ENCODE measurements around the gene HSPA13.
"Not testable (repeated sequence)": the region's sequence is repeated elsewhere in the genome, so short reads cannot be mapped to it uniquely, and the experiment has no call there.

The HSPA13 gene

GRCh38 chr21:14382835-14383595 lies at the start of gene HSPA13:
Gene HSPA13, minus strand, starts transcription at chr21:14383146. Its CDS starts 27 bp downstream, at chr21:14383119.
- peak; percentile 93 for DNase-seq (ENCODE audit: low spot score)

- no peak for DNase-seq (ENCODE audit: low spot score)
Measured at GRCh38 chr21:14418920-14419319, 36.0 kb upstream of the HSPA13 start.

DNA sequence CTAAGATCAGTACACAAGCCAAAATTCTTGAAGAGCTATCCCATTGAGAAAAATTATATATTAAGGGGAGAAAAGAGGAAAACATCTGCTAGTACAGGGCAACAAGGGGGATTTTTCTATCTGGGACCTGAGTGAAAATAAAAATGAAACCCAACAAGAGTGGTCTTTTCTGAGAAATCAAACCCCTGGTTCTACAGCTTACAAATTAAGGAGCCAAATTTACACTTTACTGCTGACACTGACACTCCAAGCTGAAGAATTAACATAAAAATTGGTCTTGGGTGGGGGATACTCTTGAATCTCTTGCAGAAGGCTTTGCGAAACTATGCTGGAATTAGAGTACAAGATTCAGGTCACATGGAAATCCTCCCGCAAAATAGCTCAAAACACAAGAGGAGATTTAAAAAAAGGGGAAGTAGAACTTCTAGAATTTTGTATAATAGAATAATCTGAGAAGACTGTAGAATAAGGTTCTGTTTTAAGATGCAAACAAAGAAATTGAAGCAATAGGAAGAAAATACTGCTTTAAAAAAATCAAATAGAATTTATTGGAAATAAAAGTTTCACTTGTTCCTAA lies 32.1 kb upstream of the HSPA13 start:
- DNase-seq (ENCODE audit: low spot score), result no peak

GRCh38 chr21:14405962-14406361 lies 23.0 kb upstream of the HSPA13 start:
- no peak for DNase-seq (ENCODE audit: low spot score)

DNA sequence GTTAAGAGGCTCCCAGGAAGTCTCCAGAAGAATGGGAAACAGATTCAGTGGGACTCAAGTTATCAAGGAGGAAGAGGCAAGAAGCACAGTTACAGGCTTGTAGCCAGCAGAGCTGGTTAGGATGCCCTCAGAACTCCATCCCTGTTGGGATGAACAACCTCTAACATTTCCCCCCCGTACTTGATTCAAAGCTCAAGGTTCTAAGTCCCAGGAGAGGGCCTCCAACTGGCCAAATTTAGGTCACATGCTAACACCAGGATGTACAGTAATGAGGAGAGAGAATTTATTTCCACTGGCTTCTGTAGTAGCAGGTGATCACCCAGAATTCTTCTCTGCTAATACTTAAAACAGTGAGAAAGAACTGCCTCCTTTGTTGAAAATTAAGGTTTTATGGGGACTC lies 22.3 kb upstream of the HSPA13 start:
- no peak for DNase-seq (ENCODE audit: low spot score)

DNA sequence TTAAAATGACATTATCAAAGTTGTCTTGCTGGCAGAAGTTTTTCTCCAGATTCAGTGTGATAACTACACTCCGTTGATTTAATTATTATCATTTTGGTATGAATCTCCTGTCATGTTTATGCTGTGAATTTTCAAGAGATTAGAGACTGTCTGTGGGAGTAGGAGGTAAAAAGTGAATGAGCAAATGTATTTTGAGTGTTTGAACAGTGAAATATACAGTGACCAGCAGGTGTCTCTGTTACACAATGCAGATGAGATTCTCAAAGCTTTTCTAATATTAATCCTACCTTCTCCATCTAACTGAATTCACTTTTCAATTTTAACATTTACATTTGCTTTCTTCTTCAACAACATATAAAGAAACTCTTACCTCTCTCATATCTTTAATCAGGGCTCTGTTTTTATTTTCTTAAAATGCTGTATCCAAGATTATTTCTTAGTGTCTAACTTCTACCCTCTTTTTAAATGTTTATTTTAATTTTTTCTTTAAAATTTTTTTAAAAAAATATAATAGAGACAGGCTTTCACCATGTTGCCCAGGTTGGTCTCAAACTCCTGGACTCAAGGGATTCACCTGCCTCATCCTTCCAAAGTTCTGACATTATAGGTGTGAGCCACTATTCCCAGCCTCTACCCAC lies 20.9 kb upstream of the HSPA13 start:
- DNase-seq (ENCODE audit: low spot score), result peak; percentile 24

DNA sequence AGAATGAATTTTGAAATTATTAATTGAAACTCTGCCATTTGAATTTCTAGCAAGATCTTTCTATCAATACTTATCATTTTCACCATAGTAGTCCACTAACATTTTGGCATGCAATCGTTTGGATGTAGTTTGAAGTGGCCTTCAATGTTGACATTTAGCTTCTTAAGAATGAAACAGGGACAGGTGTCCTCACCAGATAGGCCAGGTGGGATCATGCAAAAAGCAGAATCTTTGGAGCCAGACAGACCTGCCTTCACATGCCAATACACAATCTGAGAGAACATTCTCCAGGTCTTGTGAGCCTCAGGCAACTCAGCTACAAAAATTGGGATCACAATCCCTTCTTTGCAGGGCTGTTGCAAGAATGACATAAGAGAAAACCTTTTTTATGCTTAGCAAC lies 18.3 kb upstream of the HSPA13 start:
- no peak for DNase-seq (ENCODE audit: low spot score)

DNA sequence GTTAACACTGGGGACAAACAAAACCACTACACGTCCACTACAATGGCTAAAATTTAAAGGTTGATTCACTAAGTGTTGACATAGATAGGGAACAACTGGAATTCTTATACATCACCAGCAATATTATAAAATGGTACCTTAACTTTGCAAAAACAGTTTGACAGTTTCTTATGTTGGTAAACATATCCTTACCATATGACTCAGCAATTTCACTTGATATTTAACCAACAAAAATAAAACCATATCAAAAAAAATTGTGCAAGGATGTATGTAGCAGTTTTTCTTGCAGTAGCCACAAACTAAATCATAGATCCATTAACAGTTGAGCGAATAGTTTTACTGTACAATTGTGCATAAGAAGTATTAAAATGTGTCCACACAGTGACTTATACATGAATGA lies 5.3 kb upstream of the HSPA13 start:
- no peak for DNase-seq (ENCODE audit: low spot score)

DNA sequence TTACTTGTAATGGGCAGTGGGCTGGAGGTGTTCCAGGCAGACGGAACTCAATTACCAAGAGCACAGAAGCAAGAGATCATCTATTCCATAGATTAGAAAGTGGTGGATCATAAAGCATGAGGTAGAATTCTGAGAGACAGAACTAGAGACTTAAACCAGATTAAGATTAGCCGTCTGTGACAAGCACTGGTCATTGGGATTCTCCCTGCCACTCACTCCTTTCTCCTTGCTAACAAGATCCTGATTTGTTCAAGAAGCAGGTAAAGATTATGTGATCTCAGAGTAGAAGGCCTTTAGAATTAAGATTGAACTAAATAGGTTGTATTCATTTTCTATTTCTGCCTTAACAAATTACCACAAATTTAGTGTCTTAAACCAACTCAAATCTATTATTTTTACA lies 1.5 kb upstream of the HSPA13 start:
- DNase-seq (ENCODE audit: low spot score), result no peak

- no peak for DNase-seq (ENCODE audit: low spot score)
Measured at GRCh38 chr21:14383596-14384180, 742 bp upstream of the HSPA13 start.

DNA sequence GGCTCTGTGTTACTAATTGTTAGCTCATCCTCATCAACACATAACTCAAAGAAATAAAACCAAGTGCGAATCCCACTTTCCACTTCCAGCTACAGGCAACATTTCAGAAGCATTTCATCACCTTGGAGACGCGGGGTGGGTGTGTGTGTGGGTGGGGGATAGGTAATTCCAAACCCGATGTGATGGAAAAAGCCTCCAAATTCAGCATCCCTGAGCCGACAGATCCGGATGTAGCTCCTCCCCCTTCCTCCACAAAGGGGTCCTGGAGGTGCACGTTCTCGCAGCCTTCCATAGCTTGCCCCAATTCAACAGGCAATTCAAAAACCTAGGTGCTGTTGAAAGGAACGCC lies 486 bp downstream of the HSPA13 start:
- no peak for DNase-seq (ENCODE audit: low spot score)

GRCh38 chr21:14376854-14377253 lies 6.1 kb downstream of the HSPA13 start:
- DNase-seq (ENCODE audit: low spot score), result no peak

- DNase-seq (ENCODE audit: low spot score), result no peak
Measured at GRCh38 chr21:14366998-14367397, 15.9 kb downstream of the HSPA13 start.

GRCh38 chr21:14361958-14362357 lies 21.0 kb downstream of the HSPA13 start:
- no peak for DNase-seq (ENCODE audit: low spot score)

DNA sequence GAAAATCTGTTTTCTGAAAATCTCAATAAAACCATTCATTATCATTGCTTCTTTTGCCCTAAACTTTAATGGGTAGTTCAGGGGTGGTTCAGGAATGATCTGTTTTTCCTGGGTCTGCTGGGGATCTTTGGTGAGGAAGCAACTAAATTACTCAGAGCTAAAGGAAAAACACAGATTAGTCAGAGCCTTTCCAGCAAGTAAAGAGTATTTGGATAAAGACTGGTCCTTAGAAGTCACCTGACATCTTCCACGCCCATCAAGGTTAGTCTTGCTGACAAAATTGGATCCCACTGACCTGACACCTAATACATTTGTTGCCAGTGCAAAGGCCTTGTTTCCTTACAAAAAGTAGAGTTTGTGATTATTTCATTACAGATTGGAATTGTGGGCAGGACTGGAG lies 24.2 kb downstream of the HSPA13 start:
- DNase-seq (ENCODE audit: low spot score), result no peak

DNA sequence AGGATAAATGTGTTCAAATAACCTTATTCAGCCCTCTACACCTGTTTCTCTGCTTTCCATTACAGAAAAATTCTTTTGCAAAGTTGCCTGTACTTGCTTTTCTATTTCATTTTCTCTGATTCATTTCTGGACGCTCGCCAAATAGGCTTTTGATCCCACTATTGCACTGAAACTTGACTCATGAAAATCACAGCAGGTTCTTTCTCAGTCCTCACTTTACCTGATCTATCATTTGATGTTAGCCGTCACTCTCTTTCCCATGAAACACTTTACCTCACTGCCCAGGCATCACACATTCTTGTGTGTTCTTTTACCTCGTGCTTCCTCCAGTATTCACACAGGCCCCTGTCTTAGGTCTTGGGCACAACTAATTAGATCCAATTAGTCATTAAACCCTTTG lies 26.2 kb downstream of the HSPA13 start:
- DNase-seq (ENCODE audit: low spot score), result no peak

- DNase-seq (ENCODE audit: low spot score), result no peak
Measured at GRCh38 chr21:14354515-14354914, 28.4 kb downstream of the HSPA13 start.

GRCh38 chr21:14353726-14354125 lies 29.2 kb downstream of the HSPA13 start:
- no peak for DNase-seq (ENCODE audit: low spot score)

DNA sequence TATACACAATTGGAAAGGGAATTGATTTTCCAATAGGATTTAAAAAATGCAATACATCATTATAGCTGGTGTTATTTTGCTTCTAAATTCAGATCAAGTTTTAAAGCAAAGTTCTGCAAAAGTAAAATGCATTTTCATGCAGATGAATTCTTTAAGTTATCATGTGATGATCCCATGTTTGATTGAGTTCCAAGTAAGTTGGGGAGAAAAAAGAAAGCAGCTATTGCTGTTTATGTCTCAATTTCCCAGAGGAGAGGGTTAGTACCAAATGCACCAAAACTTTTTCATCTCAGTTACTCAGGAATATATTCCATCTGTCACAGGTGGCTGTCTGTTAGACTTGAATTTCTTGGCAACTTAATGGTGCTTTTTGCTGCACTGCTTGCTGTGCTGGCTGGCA lies 29.7 kb downstream of the HSPA13 start:
- no peak for DNase-seq (ENCODE audit: low spot score)

- DNase-seq (ENCODE audit: low spot score), result not testable (repeated sequence)
Measured at GRCh38 chr21:14327346-14327745, 55.6 kb downstream of the HSPA13 start.

DNA sequence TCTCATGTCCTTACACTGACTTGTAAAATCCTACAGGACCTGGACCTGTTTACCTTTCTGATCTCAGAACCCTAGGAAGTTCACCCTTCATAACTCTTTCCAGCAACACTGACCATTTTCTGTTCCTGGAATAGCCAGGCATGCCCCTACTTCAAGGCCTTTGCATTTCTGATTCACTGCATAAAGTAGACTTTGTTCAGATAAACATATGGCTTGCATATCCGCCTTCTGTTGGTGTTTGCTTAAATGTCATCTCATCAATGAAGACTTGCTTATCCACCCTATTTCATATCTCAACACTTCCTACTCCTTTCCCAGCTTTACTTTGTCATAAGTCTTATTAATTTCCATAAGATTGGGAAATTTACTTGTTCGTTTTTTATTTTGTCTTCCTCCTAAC lies 57.4 kb downstream of the HSPA13 start:
- no peak for DNase-seq (ENCODE audit: low spot score)

All from iPS-NIHi11 (cell line).